ENCODE results near the gene ANXA2.
"Not testable (repeated sequence)": the region's sequence is repeated elsewhere in the genome, so short reads cannot be mapped to it uniquely, and the experiment has no call there.

ANXA2 gene

GRCh38 chr15:60408463-60408981, 10.7 kb upstream of the ANXA2 start:
- peak; percentile 76 to 97 (median 96) for DNase-seq

GRCh38 chr15:60407415-60407805, 9.6 kb upstream of the ANXA2 start:
- DNase-seq: peak; percentile 76 to 90 (median 89)

- no peak for DNase-seq
Observed at GRCh38 chr15:60406513-60407414, 9.0 kb upstream of the ANXA2 start.

GRCh38 chr15:60405399-60405798, 7.6 kb upstream of the ANXA2 start:
- DNase-seq: no peak

GRCh38 chr15:60404351-60404750, 6.6 kb upstream of the ANXA2 start:
- not testable (repeated sequence) for DNase-seq

GRCh38 chr15:60400944-60401343, 3.2 kb upstream of the ANXA2 start:
- no peak for DNase-seq

GRCh38 chr15:60399931-60400330, 2.1 kb upstream of the ANXA2 start:
- no peak for DNase-seq

GRCh38 chr15:60399246-60399915, 1.6 kb upstream of the ANXA2 start:
- DNase-seq: no peak

- peak; percentile 89 to 92 (median 91) for DNase-seq
Observed at GRCh38 chr15:60396958-60397771, 621 bp downstream of the ANXA2 start.

- DNase-seq: peak in 1 of 3 donors; percentile 18
Observed at GRCh38 chr15:60396560-60396957, 1.2 kb downstream of the ANXA2 start.

GRCh38 chr15:60396100-60396499, 1.7 kb downstream of the ANXA2 start:
- DNase-seq: peak; percentile 46 to 50 (median 46)

GRCh38 chr15:60395276-60396011, 2.3 kb downstream of the ANXA2 start:
- DNase-seq: peak in 2 of 3 donors; percentile 52 to 56

- peak; percentile 72 to 86 (median 81) for DNase-seq
Observed at GRCh38 chr15:60394689-60395097, 3.1 kb downstream of the ANXA2 start.

GRCh38 chr15:60392986-60393790, 4.6 kb downstream of the ANXA2 start:
- peak; percentile 88 to 94 (median 94) for DNase-seq

GRCh38 chr15:60392601-60392985, 5.2 kb downstream of the ANXA2 start:
- peak in 2 of 3 donors; percentile 54 to 61 for DNase-seq

GRCh38 chr15:60391722-60392315, 6.0 kb downstream of the ANXA2 start:
- peak in 1 of 3 donors; percentile 6 for DNase-seq

GRCh38 chr15:60390871-60391501, 6.8 kb downstream of the ANXA2 start:
- peak; percentile 84 to 88 (median 85) for DNase-seq

GRCh38 chr15:60390231-60390630, 7.6 kb downstream of the ANXA2 start:
- DNase-seq: no peak

- DNase-seq: peak in 1 of 3 donors; percentile 10
Observed at GRCh38 chr15:60389261-60390077, 8.3 kb downstream of the ANXA2 start.
